ENCODE results near the gene PAPPA.
A peak's percentile ranks its signal among the peaks of the same experiment; 100 is the strongest.

- TF ChIP-seq EZH2 (IDR thresholded peaks at IDR 0.05) (no peak), EZH2phosphoT487 (IDR thresholded peaks at IDR 0.05) (no peak), CTCF (IDR thresholded peaks at IDR 0.05) (peak; percentile 47)
Measured at GRCh38 chr9:116112236-116112635, 41.4 kb upstream of the PAPPA start.

All from neural progenitor cell (in vitro differentiated cells).